Measurements from ENCODE around the gene PPP1R37. TPM values are rescaled to one million over a fixed set of nuclear protein-coding genes. Genes with fewer than 3 reads are reported as not detected.

The PPP1R37 gene
- total RNA-seq, 1 donor: 31.1 TPM

DNA sequence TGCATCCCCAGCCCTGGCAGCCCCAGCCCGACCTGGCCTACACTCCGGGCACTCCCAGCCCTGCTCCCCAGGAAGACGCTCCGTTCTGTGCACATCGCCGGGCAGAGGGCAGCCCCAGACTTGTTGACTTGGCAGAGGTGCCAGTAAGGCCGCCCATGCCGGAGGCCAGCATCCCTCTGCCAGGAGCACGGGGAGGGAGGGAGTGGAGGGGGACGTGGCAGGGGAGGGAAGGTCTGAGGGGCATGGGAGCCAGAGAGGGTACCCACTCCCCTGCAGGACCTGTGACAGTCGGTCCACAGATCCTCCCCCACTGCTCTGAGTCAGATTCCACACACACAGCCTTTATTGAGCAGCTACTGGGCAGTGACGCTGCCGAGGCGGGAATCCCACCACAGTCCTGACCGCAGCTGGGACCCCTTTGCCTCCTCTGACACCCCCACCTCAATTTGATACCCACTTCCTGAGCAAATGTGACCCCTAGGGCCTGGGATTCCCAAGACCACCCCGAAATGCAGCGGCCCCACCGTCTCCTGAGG, 69.7 kb downstream of the PPP1R37 start:
- no peak overlapping the region for H3K4me3 ChIP-seq (ENCODE audit: low read depth, low read length)
- TF ChIP-seq, protein P1, sequence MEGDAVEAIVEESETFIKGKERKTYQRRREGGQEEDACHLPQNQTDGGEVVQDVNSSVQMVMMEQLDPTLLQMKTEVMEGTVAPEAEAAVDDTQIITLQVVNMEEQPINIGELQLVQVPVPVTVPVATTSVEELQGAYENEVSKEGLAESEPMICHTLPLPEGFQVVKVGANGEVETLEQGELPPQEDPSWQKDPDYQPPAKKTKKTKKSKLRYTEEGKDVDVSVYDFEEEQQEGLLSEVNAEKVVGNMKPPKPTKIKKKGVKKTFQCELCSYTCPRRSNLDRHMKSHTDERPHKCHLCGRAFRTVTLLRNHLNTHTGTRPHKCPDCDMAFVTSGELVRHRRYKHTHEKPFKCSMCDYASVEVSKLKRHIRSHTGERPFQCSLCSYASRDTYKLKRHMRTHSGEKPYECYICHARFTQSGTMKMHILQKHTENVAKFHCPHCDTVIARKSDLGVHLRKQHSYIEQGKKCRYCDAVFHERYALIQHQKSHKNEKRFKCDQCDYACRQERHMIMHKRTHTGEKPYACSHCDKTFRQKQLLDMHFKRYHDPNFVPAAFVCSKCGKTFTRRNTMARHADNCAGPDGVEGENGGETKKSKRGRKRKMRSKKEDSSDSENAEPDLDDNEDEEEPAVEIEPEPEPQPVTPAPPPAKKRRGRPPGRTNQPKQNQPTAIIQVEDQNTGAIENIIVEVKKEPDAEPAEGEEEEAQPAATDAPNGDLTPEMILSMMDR (IDR thresholded peaks at IDR 0.05; ENCODE audit: insufficient read depth, low read depth, low read length): no peak
- no peak for DNase-seq (ENCODE audit: low read depth)

DNA sequence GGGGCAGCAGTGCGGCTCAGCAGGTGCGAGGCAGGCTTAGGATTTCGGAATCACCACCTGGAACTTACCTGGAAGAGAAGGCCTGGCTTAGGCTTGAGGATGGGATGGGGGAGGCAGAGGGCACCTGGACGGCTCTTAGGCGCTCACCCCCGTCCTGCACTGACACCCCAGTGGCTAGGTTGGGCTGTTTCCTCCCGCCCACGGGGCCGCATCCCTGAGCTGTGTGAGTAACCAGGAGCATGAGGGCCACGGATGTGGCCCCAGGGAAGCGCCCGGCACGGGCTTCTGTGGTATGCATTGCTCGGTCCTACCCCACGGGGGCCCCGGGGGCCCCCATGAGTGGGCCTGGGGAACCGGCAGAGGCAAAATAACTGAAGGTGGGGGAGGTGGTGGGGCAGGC, 70.2 kb downstream of the PPP1R37 start:
- TF ChIP-seq, protein P1 (IDR thresholded peaks at IDR 0.05; ENCODE audit: insufficient read depth, low read depth, low read length): no peak
- no peak overlapping the region for H3K4me3 ChIP-seq (ENCODE audit: low read depth, low read length)
- DNase-seq (ENCODE audit: low read depth): no peak

DNA sequence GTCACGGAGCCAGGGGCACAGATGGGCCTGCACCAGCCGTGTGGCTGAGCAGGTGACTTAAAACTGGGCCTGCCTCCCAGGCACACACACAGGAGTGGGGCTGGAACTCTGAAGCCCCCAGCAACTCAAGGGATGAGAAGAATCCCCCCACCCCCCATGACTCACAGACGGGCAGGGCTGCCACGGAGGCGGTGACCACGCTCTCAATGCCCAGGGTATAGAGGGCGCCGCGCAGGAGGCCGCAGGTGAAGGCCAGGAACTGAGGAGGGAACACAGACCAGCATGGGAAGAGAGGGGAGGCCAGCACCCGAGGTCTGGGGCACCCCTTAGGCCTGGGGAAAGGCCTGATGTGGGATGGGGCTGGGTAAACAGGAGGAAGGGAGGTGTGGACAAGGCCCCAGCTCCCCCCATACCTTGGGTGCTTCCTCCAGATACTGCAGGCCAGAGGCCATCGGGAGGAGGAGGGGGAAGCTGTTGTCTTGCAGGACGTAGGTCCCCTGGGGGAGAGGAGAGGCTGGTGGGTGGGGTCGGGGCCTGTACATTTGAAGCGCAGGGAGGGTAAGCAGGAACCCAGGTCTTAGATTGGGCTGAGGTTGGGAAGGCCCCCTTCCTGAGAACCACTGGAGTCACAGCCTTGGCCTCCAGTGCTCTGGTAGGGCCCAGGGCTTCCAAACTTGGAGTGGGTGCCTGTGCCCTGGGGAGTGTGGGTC, 70.9 kb downstream of the PPP1R37 start:
- TF ChIP-seq, protein P1 (IDR thresholded peaks at IDR 0.05; ENCODE audit: insufficient read depth, low read depth, low read length): no peak

DNA sequence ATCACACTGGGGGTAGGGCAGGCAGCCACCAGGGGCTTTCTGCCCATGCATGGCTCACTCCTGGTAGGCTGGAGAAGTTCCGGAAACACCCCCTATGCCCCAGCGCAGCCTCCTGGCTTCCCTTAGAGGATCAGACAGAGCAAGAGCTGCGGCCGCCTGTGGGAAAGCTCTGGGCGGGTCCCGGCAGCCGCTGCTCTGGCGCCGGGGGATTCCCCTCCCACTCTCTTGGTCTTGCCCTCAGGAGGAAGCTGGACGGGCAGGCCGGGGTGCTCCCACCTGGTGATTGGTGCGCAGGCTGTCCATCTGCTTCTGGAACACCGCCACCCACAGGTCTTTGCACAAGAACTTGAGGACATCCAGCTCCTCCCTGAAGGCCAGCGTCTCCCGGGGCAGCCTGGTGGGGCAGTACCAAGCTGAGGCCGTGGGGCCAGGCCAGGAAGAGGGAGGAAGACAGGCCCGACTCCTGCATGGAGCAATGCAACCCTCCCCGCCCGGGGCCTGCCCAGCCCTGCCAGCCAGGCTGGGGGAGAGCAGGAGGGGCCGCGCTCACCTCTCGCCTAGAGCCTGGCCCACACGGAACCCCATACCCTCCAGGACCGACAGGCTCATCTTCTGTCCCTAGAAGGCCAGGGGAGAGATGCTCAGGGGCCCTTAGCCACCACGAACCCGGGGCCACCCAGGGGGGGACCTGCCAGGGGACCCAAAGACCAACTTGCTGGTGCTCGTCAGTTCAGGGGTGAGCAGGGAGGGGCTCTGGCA, 71.8 kb downstream of the PPP1R37 start:
- H3K4me3 ChIP-seq (ENCODE audit: low read depth, low read length): no peak overlapping the region
- DNase-seq (ENCODE audit: low read depth): peak; percentile 90
- TF ChIP-seq, protein P1 (IDR thresholded peaks at IDR 0.05; ENCODE audit: insufficient read depth, low read depth, low read length): no peak

More for the DNA sequence above, 70.9 kb downstream of the PPP1R37 start:
- no peak overlapping the region for H3K4me3 ChIP-seq (ENCODE audit: low read depth, low read length)
- DNase-seq (ENCODE audit: low read depth): no peak

DNA sequence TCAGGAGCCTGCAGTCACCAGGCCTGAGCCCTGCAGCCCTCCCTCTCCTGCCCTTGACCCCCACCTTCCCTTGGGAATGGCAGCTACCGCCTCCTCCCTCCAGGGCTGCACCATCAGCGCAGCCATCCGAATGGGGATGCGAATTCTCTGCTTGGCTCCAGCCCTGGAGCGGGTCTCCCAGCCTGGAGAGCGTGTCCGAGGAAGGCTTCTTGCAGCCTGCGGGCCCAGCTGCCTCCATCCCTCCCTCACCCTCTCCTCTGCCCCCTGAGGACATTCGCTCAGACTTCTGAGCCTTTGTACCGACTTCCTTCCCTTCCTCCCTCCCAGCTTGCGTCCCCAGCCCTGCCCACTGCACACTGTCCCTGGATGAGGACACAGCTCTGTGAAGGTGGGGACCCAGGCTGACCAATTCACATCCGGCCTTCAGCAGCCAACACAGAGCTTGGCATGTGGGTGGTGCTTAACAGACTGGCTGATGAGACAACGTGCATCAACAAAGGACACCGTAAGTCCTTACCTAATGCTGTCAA, 73.8 kb downstream of the PPP1R37 start:
- TF ChIP-seq, protein P1 (IDR thresholded peaks at IDR 0.05; ENCODE audit: insufficient read depth, low read depth, low read length): no peak
- no peak overlapping the region for H3K4me3 ChIP-seq (ENCODE audit: low read depth, low read length)
- DNase-seq (ENCODE audit: low read depth): no peak

DNA sequence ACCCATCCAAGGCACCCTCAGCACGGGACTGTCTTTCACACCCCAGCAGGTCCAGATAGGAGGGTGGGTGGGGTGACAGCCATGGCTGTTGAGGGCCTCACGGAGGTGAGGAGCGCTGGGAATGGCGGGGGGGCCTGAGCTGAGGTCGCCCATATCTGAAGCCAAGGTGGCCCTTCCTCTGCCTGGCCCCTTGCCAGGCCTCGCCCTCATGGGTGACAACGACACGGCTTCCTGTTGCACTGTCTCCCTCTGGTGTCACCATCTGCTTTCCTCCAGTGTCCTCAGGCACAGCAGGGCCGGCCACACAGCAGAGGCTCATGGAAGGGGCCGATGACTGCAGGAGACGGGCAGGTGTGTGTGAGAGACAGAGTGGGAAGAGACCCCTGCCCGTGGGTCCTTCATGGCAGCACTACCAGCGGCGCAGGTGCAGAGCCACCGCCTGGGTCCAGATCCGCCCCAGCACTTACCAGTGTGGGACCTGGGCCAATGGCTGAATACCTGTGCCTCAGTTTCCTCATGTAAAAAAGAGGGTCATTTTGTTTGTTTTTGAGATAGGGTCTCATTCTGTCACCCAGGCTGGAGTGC, 75.9 kb downstream of the PPP1R37 start:
- no peak overlapping the region for H3K4me3 ChIP-seq (ENCODE audit: low read depth, low read length)
- TF ChIP-seq, protein P1 (IDR thresholded peaks at IDR 0.05; ENCODE audit: insufficient read depth, low read depth, low read length): no peak
- DNase-seq (ENCODE audit: low read depth): no peak

Measured in fibroblast of villous mesenchyme (primary cell).